GM21529 (cell line): ENCODE measurements around the gene ASAP2.

ENCODE experiments used
- ATAC-seq: cut with Tn5 transposase; IDR thresholded peaks from one replicate; pipeline ENCODE4 v1.9.1; 2021; ENCODE audit not compliant: unreplicated experiment

ASAP2 gene

DNA sequence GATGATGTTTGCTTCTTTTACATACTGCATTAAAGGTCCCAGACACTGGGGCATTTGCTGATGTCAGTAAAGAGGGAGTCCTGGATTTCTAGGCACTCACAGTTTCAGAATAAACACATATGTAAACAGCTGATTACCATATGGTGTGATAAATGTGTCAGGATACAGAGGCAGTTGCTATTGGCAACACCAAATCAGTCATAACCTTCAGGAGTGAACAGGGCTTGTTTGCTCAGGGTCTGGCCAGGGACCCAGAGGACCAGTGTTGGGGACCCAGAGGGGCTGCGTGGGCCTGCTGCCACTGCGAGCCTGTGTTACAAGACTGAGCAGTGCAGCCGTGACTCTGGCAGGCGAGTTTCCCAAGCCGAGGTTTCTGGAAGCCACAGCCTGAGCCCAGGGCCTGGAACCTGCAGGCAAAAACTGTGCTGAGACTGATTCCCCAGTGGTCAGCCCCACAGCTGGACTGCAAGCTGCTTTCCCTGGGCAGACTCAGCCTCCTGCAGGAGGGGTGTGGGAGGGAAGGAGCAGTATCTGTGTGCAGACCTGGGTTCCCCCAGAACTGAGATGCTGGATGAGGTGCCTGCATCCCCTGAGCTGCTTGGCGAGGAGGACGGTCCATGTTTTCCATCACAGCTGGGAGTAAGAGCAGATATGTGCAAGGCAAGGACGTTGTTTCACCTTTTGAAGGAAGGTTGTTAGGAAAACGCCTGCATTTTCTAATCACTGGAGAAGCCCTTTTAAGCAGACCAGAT lies 23.6 kb downstream of the ASAP2 start:
- ATAC-seq = no peak

DNA sequence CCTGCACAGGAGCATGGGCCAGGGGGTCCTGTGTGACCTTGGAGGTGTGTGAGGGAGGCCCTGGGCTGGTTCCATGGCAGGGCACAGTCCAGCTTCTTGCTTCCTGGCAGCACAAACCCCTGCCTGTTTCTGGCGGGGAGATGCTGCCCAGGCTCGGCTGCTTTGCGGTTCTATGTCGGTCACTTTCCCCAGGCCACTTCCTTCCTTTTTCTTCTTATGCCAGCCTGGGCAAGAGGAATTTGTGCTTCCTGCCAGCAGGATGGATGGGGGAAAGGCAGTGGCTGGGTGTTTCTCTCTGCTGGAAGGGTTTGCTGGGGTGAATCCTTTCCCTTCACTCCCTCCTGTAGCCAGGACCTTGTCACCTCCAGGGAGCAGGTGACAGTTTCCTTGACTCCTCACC lies 24.3 kb downstream of the ASAP2 start:
- ATAC-seq = no peak

DNA sequence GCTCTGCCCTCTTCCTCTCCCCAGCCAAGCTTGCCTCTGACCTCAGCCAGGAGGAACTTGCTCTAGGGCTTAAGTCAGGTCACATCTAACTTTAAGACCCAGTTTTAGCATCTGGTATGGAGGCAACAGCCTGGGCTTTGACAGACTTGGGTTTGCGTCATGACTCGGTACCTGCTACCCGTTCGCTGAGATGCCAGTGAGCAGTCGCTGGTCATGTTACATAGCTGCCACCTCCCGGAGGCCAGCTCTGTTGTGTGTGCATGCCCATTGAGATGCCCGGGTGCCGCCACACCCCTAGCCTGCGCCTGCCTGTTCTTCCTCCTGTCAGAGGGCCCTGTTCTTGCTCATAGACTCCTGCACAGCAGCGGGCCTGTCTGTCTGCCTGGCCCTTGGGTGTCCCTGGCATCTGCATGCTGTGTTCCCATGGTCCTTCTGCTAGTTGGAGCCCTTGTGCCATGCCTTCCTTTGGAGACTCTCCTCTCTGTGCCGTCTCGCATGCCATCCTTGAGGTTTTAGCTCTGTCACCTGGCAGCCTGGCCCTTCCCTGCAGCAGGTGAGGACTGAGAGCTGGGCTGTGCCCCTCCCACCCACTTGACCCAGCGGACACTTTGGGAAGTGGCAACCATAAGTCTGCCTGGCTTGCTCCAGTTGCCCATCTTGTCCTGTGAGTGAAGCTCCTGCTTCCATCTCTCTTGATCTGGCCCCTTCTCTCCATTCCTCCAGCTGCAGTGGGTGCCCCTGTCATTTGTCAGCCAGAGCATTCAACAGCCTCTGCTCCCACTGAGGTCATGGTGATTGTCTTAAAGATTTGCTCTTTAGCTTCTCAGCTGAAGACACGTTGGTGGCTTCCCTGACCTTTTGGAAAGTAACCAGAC lies 24.9 kb downstream of the ASAP2 start:
- ATAC-seq = no peak

DNA sequence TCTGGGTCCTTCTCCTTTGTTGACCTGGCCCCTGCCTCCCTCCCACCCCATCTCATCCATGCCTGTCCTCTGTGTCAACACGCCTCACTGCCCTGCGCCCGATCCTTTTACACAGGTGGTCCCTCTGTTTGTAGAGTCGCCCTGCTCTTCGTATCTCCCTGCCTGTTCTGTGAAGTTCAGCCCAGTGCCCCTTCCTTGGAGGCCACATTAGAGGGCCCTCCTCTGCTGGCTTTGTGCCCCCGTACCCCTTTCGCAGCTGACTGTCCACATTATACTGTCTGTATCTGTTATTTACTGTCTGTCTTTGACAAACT lies 25.5 kb downstream of the ASAP2 start:
- ATAC-seq = no peak

DNA sequence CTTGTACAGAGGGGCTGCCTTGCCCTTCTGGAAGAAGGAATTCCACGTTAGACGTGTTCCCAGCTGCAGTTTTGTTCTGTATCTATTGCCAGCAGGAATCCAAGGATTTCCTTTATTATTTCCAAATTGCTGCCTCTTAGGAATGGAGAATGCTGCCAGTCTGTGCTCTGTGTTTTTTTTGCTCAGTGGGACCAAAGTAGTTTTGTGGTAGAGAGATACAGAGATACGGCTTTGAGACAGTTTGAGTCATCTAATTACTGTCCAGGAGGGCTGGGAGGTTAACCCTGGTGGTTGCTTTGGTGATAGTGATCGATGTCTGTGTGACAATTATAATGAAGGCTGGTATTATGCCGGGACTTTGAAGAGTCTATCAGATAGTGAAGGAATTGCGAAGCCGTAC lies 26.3 kb downstream of the ASAP2 start:
- no peak for ATAC-seq

DNA sequence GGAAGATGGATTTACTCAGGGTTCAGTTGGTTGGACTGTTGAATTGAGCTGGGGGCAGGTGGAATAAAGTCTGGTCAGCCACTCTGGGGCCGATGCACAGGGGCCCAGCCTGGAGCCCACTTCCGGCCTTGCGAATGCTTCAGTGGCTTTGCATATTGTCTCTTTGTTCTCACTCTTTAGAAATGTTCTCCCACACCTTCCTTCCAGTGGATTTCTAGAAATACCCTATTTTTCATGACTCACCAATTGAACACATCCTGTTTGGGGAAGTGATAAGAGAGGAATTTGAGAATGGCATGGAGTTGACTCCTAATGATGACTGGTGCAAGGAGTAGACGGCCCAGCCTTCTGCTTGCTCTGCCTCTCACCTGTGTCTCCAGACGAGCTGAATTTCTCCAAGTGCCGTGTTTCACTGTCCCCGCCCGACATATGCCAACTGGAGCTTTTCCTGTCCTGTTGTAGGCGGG lies 28.1 kb downstream of the ASAP2 start:
- ATAC-seq = no peak

DNA sequence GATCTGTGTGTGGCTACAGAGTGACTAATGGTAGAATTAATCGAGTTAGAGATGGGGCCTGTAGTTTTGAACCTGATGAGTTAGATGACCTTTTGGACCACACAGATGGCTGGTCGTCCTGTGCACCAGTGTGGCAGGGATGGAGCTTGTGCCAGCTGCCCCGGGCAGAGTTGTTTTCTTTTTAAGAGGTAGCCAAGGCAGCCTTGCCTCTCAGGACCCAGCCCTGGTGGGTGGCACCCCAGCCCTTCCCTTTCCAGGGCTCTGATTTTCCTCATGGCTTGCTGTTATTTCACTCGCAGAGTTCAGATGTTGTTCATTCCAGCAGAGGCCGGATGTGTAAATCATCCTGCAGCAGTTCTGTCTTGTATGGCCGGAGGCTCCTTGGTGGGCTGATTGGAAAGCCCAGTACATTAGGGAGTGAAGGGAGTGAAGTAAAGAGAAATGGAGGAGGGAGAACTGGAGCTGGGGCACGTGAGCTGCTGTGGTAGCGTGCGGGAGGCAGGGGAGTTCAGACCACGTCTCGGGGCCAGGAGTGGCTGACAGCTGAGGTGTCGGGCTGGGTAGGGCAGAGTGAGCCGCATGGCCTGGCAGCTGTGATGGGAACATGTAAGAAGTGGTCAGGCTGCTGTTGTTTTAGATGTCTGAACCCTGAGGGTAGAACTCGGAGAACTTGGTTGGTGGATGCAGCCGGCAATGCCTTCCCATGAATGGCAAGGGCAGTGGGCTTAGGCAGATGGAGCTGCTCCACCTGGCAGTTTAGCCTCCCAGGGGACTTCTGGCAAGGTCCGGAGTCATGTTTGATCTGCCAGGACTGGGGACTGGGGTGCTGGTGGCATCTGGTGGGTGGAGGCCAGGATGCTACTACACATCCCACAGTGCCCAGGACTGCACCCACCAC lies 28.8 kb downstream of the ASAP2 start:
- no peak for ATAC-seq

DNA sequence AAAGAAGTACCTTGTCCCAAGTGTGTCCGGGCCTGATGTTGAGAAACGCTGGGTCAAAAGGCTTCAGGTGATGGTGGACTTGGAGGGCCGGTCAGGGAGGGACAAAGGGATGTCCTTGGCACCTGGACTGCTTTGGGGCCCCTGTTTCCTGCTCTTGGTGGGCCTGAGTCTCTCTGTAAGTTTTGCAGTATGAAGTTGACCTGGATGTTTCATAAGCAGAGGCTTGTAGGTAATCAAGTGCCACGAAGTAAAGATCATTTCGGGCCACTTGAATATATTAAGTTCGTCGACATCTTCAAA lies 29.4 kb downstream of the ASAP2 start:
- no peak for ATAC-seq

DNA sequence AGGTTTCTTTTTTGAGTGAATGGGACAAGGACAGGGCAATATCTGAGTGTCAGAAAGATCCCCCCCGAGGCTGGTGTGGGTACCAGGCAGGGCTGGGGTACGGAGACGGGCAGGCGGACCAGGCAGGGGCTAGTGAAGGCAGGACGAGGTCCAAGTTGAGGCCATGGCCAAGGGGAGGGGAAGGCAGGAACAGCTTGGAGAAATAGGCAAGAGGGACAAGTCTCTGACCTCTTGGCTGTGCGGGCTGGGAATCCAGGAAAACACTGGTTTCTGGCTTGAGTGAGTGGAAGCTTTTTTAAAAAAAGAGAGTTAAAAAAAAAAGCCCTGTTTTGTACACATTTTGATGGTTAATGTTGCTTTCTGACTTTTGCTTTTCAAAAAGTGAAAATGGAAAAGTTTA lies 30.3 kb downstream of the ASAP2 start:
- ATAC-seq = no peak

DNA sequence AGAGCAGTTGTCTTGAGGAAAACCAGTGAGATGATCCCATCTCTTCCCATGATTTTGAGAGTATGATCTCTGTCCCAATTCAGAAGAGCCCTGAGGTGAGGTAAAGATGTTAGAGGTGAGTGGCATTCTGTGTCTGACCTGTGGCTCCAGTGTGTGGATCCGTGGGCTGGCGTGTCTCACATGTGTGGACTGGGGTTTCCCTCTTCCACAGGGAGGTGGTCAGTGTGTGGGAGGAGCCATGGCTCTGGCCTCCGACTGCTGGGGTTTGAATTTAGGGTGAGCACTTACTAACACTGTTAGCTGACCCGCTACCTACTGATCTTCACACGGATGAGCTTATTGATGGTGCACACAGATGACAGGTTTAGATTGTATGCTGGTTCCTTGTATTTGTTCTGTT lies 31.2 kb downstream of the ASAP2 start:
- ATAC-seq = no peak

DNA sequence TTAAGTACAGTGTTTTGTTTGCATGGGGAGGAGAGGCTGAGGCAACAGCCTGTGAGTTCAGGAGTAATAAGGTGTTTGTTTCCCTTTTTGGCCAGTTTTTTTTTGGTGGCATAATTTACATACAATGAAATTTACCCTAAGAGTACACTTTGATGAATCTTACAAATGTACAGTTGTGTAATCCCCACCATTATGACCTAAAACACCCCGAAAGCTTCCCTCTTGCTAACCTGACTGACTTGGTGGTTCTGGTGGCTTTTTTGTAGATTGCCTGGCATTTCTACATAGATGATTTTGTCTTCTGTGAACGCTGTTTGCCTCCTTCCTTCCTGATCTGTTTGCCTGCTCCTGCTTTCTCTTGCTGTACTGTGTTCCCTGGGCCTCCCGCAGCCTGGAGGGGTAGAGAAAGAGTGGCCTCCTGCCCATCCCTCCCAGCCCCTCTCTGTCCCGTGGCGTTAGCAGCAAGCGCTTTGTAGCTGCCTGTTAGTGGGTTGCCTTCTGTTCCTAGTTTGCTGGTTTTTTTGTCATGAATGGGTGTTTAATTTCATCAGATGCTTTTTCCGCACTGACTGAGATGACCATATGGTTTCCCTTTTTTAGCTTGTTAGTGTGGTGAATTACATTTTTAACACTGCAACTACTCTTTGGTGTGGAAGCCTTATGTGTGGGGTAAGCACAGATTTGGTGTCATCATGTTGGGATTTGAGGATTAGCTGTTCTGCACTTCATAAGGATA lies 32.1 kb downstream of the ASAP2 start:
- no peak for ATAC-seq

DNA sequence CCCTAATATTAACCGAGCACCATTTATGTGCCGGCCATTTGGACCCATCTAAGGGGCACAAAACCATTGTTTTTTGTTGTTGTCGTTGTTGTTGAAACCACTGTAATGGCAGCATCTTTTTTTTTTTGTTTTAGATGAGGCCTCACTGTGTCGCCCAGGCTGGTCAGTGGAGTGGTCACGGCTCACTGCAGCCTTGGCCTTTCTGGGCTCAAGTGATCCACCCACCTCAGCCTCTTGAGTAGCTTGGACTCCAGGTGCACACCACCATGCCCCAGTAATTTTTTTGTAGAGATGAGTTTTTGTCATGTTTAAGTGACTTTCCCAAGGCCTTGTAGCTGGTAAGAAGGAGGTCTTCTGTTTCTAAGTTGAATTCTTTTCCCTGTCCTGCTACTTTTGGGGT lies 33.0 kb downstream of the ASAP2 start:
- no peak for ATAC-seq

DNA sequence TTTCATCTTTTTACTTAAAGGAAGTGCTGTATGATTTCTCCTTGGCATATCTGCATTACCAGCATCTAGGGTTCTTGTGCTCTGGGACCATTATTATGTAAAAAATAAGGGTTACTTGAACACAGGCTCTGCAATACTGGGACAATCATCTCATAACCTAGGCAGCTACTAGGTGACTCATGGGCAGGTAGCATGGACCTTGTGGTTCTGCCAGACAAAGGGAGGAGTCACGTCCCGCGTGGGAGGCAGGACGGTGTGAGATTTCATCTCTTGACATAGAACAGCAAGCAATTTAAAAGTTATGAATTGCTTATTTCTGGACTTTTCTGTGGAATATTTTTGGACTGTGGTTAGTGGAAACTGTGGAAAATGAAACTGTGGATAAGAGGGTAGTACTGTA lies 34.1 kb downstream of the ASAP2 start:
- no peak for ATAC-seq

DNA sequence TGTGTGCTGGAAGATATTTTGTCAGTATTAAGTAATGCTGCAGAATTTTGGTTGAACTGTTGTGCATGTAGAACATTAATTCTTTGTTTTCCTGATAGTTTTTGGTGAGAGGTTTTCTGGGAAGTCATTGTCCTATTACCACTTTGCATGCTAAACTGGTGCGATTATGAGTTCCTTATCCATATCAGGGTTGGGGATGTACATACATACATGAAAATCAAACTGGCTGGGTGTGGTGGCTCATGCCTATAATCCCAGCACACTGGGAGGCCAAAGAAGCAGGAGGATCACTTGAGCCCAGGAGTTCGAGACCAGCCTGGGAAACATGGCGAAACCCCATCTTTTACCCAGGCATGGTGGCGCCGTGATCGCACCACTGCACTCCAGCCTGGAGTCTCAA lies 34.6 kb downstream of the ASAP2 start:
- ATAC-seq = no peak

DNA sequence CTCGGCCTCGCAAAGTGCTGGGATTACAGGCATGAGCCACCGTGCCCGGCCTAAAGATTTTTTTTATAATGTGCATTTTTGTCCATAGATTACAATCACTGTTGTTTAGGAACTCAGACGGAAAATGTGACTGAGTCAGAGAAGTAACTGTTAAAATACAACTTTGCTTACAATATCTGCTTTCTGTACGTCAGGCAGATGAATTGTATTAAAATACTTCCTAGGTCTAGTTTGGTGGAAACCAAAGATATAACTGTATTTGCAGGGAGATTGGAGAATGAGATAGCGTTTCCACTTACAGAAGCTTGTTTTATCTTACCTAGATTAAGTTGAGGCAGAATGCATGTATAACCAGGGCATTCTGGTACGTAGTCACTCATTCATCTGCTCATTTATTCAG lies 36.7 kb downstream of the ASAP2 start:
- ATAC-seq = no peak

DNA sequence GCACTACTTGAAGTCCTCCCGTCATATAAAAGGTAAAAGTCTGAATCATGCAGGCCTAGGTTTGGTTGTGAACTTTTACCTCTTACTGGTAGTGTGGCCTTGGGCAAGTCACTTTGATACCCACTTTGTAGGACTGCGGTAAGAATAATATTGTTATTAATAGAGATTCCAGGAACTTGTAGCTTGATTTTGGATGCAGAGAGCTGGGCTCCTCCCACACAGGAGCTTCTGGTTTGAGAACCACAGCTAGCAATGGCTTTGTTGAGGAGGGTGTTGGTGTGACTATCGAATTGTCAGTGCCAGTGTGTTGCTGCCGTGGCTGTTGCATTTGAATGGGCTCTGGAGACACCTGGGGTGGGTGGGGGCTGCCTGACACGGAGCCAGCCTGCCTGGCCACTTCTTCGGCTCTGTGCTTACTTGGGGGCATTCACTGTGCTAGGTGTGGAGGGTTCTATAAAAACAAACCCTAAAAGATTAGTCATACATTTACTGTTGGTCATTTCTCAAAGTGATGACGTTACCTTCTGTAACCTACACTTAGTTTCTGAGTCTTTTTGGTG lies 38.5 kb downstream of the ASAP2 start:
- ATAC-seq = no peak

DNA sequence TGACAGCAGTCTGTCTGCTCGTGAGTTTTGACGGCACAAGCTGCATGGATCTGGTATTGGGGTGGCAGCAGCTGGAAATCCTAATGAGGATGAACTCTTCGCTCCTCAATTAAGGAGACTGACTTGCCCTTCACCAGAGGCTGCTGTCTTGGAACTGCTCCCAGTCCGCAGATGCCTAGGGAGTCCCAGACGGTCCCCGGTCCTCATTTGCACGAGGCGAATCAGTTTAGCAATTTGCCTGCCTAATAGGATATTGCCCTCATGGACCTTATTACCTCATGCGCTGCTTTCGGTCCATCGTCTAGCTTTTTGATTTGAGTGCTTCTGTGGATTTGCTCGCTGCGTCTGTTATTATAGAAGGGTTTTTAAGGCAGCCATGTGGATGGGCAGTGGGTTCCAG lies 40.6 kb downstream of the ASAP2 start:
- ATAC-seq = no peak

DNA sequence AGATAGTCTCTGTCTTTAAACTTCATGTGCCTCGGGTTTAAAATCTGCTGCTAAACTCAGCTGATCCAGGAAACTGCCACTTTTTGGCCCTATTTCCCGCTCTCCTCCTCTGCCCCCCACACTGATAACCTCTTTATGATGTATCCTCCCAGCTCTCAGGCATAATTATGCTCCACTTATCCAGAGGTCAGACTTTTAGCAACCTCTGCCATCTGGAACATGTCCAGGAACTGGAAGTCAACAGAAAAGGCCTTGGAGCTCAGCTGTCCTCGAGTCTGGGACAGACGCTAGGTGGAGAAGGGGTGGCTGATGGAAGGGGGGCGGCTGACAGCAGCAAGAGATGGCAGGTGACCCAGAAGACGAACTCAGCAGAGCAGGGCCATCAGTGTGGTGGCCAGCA lies 41.2 kb downstream of the ASAP2 start:
- ATAC-seq = no peak

DNA sequence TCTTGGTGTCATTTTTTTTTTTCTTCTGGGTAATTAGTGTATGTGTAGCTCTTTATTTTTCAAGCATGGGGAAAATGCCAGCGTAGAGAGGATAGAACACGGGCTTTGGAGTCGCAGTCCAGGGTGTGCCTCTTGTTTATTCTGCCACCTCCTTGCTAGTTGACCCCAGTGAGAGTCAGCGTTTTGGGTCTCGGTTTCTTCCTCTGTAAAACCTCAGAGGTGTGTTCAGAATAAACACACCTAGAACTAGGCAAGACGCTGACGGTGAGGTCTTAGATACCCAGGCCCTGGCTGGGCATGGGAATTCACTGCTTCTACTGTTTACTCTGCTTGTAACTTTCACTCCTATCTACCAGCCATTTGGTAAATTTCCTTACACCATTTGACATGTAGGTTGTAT lies 41.8 kb downstream of the ASAP2 start:
- ATAC-seq = no peak

DNA sequence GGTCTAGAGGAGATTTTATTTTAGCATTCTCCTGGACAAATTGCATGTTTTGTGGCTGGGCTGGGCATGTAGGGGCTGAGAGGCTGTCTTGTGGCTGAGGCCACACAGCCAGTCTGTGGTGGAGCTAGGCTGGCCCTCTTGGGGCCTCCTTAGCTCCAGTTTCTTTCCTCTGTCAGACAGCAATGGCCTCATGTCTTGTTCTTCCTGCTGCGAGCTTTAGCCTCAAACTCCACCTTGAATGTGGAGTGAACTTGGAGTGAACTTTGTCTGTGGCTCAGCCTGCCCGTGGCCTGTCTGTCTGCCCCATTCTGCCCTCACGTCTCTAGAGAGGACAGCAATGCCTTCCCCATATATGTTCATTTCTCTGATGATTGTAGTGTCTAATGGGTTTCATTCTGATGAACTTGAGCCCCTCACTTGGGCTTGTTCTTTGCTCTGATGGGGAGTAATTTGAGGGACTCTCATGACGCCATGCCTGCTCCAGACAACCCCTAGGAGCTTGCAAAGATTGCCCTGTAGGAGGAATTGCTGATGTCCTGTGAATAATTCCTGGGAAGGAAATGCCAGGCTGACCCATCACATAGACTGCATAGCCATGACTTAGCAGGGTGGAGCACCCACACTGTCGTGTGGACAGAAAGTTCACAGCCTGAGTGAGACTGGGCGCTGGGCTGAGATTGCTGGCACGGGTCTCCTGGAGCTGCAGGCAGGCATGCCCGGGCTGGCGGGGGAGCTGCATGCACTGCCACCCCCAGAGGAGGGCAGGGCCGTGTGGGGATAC lies 42.6 kb downstream of the ASAP2 start:
- no peak for ATAC-seq
